ENCODE measurements around the gene RNF38.

DNA sequence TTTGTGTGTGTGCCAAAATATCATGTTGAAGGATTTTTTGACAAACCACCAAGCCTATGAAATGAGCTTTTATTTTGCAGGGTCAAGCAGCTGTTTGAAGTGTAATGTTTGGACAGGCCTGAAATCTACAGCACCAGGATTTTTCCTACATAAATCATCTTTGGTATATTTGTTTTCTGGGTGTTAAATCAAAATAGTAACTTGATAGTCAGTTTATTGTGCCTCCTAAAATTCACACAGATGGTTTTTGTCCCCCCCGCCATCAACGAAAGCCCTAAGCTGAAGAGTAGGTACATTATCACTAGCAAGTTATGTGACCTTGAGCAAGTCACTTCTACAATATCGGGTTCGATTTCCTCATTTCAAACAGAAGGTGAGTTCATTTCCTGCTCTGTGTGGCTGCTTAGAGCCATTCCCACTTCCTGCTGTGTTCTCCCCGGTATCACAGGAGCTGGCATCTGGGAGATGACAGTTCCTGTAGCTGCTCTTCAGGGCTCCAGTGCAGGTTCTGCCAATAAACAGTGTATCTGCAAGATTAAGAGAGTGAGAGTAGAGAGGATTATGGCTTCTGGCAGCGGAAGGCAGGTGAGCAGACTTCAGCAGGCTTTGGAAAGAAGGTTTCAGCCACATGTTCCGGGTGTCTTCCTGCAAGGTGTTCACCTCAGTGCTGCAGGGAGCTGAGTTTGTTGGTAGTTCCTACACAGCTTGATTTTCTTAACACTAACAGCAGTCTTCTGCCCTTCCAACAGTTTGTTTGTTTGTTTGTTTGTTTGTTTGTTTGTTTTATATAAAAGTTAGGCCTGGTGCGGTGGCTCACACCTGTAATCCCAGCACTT is 93.4 kb downstream of the RNF38 start:
- TF ChIP-seq, protein P1, sequence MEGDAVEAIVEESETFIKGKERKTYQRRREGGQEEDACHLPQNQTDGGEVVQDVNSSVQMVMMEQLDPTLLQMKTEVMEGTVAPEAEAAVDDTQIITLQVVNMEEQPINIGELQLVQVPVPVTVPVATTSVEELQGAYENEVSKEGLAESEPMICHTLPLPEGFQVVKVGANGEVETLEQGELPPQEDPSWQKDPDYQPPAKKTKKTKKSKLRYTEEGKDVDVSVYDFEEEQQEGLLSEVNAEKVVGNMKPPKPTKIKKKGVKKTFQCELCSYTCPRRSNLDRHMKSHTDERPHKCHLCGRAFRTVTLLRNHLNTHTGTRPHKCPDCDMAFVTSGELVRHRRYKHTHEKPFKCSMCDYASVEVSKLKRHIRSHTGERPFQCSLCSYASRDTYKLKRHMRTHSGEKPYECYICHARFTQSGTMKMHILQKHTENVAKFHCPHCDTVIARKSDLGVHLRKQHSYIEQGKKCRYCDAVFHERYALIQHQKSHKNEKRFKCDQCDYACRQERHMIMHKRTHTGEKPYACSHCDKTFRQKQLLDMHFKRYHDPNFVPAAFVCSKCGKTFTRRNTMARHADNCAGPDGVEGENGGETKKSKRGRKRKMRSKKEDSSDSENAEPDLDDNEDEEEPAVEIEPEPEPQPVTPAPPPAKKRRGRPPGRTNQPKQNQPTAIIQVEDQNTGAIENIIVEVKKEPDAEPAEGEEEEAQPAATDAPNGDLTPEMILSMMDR (IDR thresholded peaks at IDR 0.05), result no peak
- no peak for TF ChIP-seq POLR2A (IDR thresholded peaks at IDR 0.05)
